Measurements from ENCODE around the gene PRKCH. TPM values are rescaled to one million over a fixed set of nuclear protein-coding genes. Genes with fewer than 3 reads are reported as not detected.

The PRKCH gene
- total RNA-seq, 2 experiments from 2014 or later: 0.85 to 2.3 TPM

DNA sequence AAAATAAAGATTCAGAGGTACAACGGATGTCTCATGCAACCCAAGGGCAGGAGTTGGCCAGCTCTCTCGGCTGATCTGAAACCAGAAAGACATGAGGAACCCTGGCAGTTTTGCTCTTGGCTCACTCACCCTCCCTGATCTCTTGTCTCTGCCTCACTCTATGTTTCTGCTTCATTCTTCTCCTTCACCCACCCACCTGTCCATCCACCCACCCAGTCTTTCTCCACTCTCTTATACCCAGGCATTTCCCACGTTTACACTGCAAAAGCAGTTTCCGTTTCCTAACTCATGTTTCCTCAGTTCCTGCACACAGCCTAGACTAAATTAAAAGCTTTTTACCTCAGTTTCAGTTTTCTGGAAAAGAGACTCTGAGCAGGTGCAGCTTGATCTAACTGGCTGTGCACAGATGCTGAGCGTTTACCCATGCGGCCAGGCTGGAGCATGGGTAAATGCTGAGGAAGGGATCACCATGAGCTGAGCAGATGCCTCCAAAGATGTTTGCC, 157.6 kb downstream of the PRKCH start:
- CTCF ChIA-PET (ENCODE audit: unreplicated experiment): interaction anchor here (0.8 to 2.1 kb wide), 5 partner anchors 12 to 283 kb away, joined by 3 to 16 read pairs (median 3); no protein-coding TSS in a partner anchor
- H3K4me1 ChIP-seq (ENCODE audit: insufficient read depth, low read length, poor library complexity, severe bottlenecking): peaks cover 78% of the 10 kb centered on the region
- POLR2A ChIA-PET: interaction anchor here (0.6 to 15.1 kb wide), 21 partner anchors 11 to 603 kb away, joined by 3 to 333 read pairs (median 4); no protein-coding TSS in a partner anchor
- peaks cover 4% of the 10 kb centered on the region; the same call in 1 of the 2 replicates for H3K79me2 ChIP-seq (ENCODE audit: insufficient read depth, low read depth, low read length)
- no TSS peak for BruUV-seq (replicated peaks)
- no peaks in the 10 kb centered on the region for H3K9me3 ChIP-seq (ENCODE audit: low read length)
- H4K20me1 ChIP-seq (ENCODE audit: insufficient read depth, low read length): no peaks in the 10 kb centered on the region
- H3K27ac ChIP-seq (ENCODE audit: low read depth, low read length, poor library complexity, severe bottlenecking): peak overlapping the region; percentile 92
- no peaks in the 10 kb centered on the region for H3K9me2 ChIP-seq (ENCODE audit: insufficient read depth, low read length)
- peak overlapping the region; percentile 62 for H3K4me2 ChIP-seq (ENCODE audit: low read length)
- peak overlapping the region; percentile 56 for H3K4me3 ChIP-seq (ENCODE audit: low read depth, low read length, poor library complexity, severe bottlenecking)
- TF ChIP-seq, protein P1, sequence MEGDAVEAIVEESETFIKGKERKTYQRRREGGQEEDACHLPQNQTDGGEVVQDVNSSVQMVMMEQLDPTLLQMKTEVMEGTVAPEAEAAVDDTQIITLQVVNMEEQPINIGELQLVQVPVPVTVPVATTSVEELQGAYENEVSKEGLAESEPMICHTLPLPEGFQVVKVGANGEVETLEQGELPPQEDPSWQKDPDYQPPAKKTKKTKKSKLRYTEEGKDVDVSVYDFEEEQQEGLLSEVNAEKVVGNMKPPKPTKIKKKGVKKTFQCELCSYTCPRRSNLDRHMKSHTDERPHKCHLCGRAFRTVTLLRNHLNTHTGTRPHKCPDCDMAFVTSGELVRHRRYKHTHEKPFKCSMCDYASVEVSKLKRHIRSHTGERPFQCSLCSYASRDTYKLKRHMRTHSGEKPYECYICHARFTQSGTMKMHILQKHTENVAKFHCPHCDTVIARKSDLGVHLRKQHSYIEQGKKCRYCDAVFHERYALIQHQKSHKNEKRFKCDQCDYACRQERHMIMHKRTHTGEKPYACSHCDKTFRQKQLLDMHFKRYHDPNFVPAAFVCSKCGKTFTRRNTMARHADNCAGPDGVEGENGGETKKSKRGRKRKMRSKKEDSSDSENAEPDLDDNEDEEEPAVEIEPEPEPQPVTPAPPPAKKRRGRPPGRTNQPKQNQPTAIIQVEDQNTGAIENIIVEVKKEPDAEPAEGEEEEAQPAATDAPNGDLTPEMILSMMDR (conservative IDR thresholded peaks at IDR 0.05; ENCODE audit: low read length): no peak
- no peak for TF ChIP-seq EZH2phosphoT487 (IDR thresholded peaks at IDR 0.05; ENCODE audit: borderline replicate concordance, low read depth, low read length)
- intact Hi-C loops (cut with micrococcal nuclease; ENCODE audit: unreplicated experiment): loop anchor here (1.0 to 5.0 kb wide), 4 partner anchors 24 to 603 kb away; partner anchors contain the start of gene HIF1A
- H3K36me3 ChIP-seq (ENCODE audit: insufficient read depth, low read length): no peaks in the 10 kb centered on the region
- peak; percentile 80 for DNase-seq (ENCODE audit: low spot score)
- H2AFZ ChIP-seq (ENCODE audit: low read length): peak overlapping the region; percentile 49; the same call in 1 of the 2 replicates

DNA sequence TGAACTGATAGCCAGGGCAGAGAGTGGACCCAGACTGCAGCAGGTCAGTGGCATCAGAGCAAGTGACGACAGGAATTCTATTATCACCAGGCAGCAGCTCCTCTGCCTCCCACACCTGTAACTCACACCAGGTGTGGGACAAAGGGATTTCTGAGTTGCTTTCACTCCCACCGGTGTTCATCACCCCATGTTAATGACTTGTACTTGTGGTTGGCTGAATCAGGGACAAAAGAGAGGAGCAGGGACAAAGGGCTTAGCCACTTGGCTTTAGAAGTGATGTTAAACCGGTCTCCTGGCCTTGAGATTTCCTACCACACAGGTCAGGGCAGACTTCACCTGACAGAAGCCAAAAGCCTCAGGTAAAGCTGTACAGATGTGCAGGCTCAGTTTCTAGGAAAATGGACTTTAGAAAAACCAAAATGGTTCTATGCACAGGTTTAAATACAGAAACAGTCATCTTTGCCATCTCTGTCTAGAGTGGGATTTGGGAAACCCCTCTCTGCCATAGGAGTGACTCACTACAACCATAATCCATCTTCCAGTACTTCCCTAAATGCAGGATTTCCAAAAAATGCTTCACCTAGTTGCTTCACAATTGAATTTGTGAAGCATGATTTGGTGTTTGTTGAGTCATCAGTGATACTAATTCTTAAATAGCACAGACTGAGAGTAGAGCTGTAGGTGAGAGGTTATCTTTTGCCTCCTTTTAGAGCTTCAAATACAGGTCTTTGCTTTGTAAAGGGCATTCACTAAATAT, 158.5 kb downstream of the PRKCH start:
- Histone ChIP-seq H4K20me1 (ENCODE audit: insufficient read depth, low read length) (no peaks in the 10 kb centered on the region), H3K9me3 (ENCODE audit: low read length) (no peaks in the 10 kb centered on the region), H3K27ac (ENCODE audit: low read depth, low read length, poor library complexity, severe bottlenecking) (peak overlapping the region; percentile 92), H3K79me2 (ENCODE audit: insufficient read depth, low read depth, low read length) (peaks cover 4% of the 10 kb centered on the region; the same call in 1 of the 2 replicates), H3K9me2 (ENCODE audit: insufficient read depth, low read length) (no peaks in the 10 kb centered on the region), H2AFZ (ENCODE audit: low read length) (peak overlapping the region; percentile 49; the same call in 1 of the 2 replicates), H3K36me3 (ENCODE audit: insufficient read depth, low read length) (no peaks in the 10 kb centered on the region), H3K4me3 (ENCODE audit: low read depth, low read length, poor library complexity, severe bottlenecking) (peak overlapping the region; percentile 56), H3K4me2 (ENCODE audit: low read length) (peak overlapping the region; percentile 62), H3K4me1 (ENCODE audit: insufficient read depth, low read length, poor library complexity, severe bottlenecking) (peaks cover 69% of the 10 kb centered on the region)
- ChIA-PET POLR2A (interaction anchor here (0.6 to 15.1 kb wide), 23 partner anchors 10 to 602 kb away, joined by 3 to 333 read pairs (median 4); no protein-coding TSS in a partner anchor), CTCF (ENCODE audit: unreplicated experiment) (interaction anchor here (0.8 to 2.1 kb wide), 7 partner anchors 9 to 282 kb away, joined by 3 to 16 read pairs (median 3); no protein-coding TSS in a partner anchor)
- intact Hi-C loops (cut with micrococcal nuclease; ENCODE audit: unreplicated experiment): loop anchor here (1.0 to 5.0 kb wide), 3 partner anchors 215 to 602 kb away; partner anchors contain the start of gene HIF1A
- DNase-seq (ENCODE audit: low spot score): no peak
- BruUV-seq (replicated peaks): no TSS peak
- no peak for TF ChIP-seq EZH2phosphoT487 (IDR thresholded peaks at IDR 0.05; ENCODE audit: borderline replicate concordance, low read depth, low read length)
- TF ChIP-seq, protein P1 (conservative IDR thresholded peaks at IDR 0.05; ENCODE audit: low read length): no peak
